ENCODE data around the gene SPAG9.

SPAG9 gene

DNA sequence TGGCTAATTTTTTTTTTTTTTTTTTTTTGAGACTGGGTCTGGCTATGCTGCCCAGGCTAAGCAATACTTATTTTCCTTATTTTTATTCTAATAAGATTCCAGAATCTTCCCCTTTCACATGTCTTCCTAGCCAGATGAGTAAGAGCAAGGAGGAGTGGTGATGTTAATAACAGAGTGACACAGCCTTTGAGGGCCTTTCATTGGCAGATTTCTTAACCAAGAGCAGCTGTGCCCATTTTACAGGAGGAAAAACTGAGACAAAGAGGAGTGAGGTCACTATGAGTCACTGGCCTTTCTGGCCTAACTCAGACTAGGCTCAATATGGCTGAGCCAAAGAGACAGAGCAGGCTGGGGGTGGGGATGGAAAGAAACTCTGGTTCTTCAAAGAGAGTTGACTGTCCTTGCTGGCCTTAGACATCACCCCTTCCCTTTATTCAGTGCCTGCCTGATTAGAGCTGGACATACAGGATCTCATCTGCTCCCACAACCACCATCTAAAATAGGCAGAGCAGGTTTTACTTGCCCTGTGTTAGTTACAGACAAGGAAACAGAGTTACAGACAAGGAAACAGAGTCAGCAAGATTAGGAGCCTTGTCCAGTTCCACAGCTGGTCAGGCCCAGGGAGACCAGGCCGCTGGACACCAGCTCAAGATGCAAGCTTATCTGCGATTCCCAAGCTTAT, 204.5 kb downstream of the SPAG9 start:
- FAIRE-seq, result no peak

DNA sequence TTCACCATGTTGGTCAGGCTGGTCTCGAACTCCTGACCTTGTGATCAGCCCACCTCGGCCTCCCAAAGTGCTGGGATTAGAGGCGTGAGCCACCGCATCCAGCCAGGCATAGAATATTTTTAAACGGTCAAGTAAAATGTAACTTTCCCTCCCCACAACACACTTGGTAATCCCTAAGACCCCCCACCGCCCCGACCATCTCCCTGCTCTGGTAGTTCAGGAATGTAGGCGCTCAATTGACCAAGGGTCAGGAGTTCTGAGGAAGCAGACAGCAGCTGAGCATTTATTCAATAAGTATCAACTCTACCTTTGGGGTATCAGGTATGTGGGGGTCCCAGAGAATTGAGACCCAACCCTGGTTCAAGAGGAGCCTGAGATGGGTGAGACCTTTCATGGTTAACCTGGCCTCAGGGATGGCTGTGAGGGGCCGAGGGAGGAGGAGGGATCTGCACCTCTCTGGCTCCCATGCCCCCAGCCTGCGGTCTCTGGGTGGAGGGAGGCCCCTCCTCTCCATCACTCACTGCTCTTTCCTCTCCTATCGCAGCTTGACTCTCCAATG, 206.1 kb downstream of the SPAG9 start:
- FAIRE-seq, result no peak

DNA sequence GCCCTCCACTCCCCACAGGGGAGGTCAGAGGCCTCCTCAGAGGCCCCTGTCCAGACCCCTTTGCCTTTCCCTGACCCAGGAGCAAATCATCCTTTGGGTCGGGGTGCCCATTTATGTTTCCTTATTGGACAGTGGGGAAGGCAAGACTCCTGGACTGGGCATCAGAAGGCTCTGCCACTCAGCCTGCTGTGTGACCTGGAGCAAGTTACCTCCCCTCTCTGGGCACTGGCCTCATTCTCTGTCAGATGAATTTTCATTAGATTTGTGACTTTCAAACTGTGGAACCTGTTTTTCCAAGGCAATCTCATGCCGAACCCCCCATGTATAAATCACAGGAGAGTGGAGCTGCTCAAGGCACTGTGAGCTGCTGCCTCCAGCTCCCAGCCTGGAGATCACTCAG, 207.5 kb downstream of the SPAG9 start:
- no peak for FAIRE-seq
